BJ (cell line): ENCODE measurements around the gene HGS. TPM values are rescaled to one million over a fixed set of nuclear protein-coding genes. Genes with fewer than 3 reads are reported as not detected.

Experiments used
- CTCF ChIA-PET: fragments of 350-600 bp; formaldehyde crosslinking; extraction: SDS; loops from one replicate; lab custom pipeline; 2021; ENCODE audit warnings: antibody characterized with exemption, inconsistent platforms; lab: Yijun Ruan, JAX
- POLR2A ChIA-PET: fragments of 300-600 bp; sonication (Branson Sonifier 250); formaldehyde crosslinking; extraction: SDS; loops from one replicate; lab custom pipeline; 2021; ENCODE audit warnings: antibody characterized with exemption; lab: Charles Lee
- DNase-seq: peaks from one replicate; pipeline ENCODE4 v3.0.0-alpha.2; 2011; ENCODE audit warnings: low read depth
- H3K27me3 ChIP-seq: 2 replicates; pipeline ENCODE4 v1.6.0; 2011; ENCODE audit warnings: low read length; ENCODE audit not compliant: control insufficient read depth, insufficient read depth
- H3K36me3 ChIP-seq: 2 replicates; pipeline ENCODE4 v1.5.1; 2011; ENCODE audit warnings: low read length; ENCODE audit not compliant: control insufficient read depth, insufficient read depth
- H3K4me3 ChIP-seq: 2 replicates; pipeline ENCODE4 v1.5.1; 2011; ENCODE audit warnings: low read depth, mild to moderate bottlenecking, control low read depth, low read length
- CTCF ChIP-seq: IDR thresholded peaks from 2 replicates; pipeline ENCODE4 v1.5.1; 2011; ENCODE audit warnings: low read depth, mild to moderate bottlenecking, control low read depth, inconsistent platforms, low read length, moderate library complexity; ENCODE audit not compliant: insufficient read depth
- polyA plus RNA-seq: library from polyadenylated mRNA; depleted of rRNA; stranded (reverse); fragments of >200 nt; gene quantifications from 2 replicates; pipeline ENCODE4 v1.2.3, GENCODE V29; 2011

Gene HGS
- polyA plus RNA-seq, 1 experiment, result 110 TPM

DNA sequence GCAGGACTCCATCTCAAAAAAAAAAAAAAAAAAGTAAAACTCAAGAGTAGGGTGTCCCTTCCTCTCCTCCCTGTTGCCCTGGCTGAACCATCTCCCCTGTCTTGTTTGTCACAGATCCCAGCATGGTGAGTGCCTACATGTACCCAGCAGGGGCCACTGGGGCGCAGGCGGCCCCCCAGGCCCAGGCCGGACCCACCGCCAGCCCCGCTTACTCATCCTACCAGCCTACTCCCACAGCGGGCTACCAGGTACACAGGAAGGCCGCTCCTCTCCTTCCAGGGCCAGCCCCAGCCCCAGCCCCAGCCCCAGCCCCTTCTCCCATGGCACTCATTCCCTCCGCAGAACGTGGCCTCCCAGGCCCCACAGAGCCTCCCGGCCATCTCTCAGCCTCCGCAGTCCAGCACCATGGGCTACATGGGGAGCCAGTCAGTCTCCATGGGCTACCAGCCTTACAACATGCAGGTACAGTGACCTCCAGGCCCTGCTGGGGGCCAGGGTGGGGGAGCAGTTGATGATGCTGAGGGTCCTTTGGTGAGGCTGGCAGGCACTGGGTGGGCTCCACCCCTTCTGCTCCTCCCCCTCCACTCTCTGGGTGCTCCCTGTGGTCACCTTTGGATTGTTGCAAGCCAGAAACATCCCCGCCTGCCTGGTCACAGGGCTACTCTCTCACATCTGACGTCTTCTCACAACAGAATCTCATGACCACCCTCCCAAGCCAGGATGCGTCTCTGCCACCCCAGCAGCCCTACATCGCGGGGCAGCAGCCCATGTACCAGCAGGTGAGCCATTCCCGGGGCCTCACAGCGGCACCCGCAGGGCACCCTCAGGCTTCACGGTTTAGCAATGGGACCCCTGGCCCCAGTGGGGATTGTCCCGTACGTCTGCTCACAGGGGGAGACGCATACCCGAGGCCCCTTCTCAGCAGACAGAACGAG lies 16.8 kb downstream of the HGS start:
- Histone ChIP-seq H3K36me3 (peaks cover 40% of the 10 kb centered on the region), H3K4me3 (no peak overlapping the region), H3K27me3 (no peaks in the 10 kb centered on the region)
- DNase-seq, result no peak
- no peak for TF ChIP-seq CTCF
- CTCF ChIA-PET, result no interaction called here
- POLR2A ChIA-PET, result no interaction called here

- CTCF ChIA-PET, result interaction anchor here (1.1 kb wide), 1 partner anchor 9 kb away, joined by 4 read pairs; no protein-coding TSS in a partner anchor
- TF ChIP-seq CTCF, result 0 out of 2 replicates have a peak, but pooled peaks have one; percentile 8
- POLR2A ChIA-PET, result no interaction called here
- Histone ChIP-seq H3K27me3 (no peaks in the 10 kb centered on the region), H3K36me3 (peaks cover 36% of the 10 kb centered on the region), H3K4me3 (peak overlapping the region; percentile 62)
- no peak for DNase-seq
These were observed 17.7 kb downstream of the HGS start for GRCh38 chr17:81701288-81702071.

DNA sequence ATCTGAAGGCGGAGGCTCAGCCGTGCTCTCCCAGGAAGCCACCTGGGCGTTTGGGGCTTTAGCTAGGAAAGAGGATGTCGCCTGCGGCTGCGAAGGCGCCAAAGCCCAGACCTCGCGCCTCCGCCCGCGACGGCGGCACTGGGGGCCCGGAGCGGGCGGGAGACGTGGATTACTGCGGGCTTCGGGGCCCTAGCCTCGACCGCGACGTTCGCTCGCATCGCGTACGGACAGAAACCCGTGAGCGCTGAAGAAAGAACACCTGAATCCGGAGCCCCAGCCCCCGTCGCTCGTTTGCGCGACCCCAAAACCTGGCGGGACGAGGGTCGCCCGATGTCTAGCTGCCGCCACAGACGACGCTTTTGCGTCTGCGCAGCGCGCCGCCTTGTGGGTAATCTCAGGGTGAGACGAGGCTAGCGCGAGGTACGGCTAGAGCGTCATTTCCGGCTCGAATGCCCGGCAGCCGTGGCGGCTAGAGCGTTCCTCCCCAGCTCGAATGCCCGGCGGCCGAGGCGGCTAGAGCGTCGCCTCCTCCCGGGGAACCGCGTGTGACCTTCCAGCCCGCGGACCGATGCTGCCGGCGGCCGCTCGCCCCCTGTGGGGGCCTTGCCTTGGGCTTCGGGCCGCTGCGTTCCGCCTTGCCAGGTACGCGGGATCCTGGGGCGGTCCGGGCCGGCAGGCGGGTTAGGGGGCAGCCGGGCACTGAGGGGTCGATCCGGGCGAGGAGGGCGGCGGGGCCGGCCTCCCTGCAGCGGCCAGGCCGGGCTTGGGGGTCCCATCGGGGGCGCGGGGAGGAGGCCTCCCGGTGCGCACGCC lies 19.3 kb downstream of the HGS start, which contains the start of gene MRPL12:
Gene MRPL12, plus strand, starts transcription at position 434 of the 813 bp plus-strand sequence. Its CDS starts 135 bp downstream, at position 569.
- POLR2A ChIA-PET, result interaction anchor here (0.6 kb wide), 1 partner anchor 9 kb away, joined by 11 read pairs; no protein-coding TSS in a partner anchor
- Histone ChIP-seq H3K4me3 (peak within 1 kb of the TSS; percentile 62), H3K27me3 (no peaks in the 10 kb centered on the region), H3K36me3 (peaks cover 36% of the 10 kb centered on the region)
- CTCF ChIA-PET, result interaction anchor here (0.8 to 1.3 kb wide), 3 partner anchors 11 to 20 kb away, joined by 3 read pairs; partner anchors contain the start of genes ARL16 and HGS
- TF ChIP-seq CTCF, result peak; percentile 25
- DNase-seq, result peak; percentile 49

- no peak for TF ChIP-seq CTCF
- no peak for DNase-seq
- Histone ChIP-seq H3K4me3 (peak overlapping the region; percentile 62), H3K27me3 (no peaks in the 10 kb centered on the region), H3K36me3 (peaks cover 35% of the 10 kb centered on the region)
- ChIA-PET POLR2A (no interaction called here), CTCF (interaction anchor here (0.8 to 1.3 kb wide), 3 partner anchors 10 to 21 kb away, joined by 3 read pairs; partner anchors contain the start of genes ARL16 and HGS)
These were observed 20.2 kb downstream of the HGS start for GRCh38 chr17:81703747-81704654.
